Liver (tissue), 9 donors: Measurements from ENCODE around the gene OPHN1. TPM values are rescaled to one million over a fixed set of nuclear protein-coding genes. Genes with fewer than 3 reads are reported as not detected.
"Not testable (repeated sequence)": the region's sequence is repeated elsewhere in the genome, so short reads cannot be mapped to it uniquely, and the experiment has no call there.

ENCODE experiments used
- DNase-seq: peaks from one replicate; pipeline ENCODE4 v3.0.0-alpha.2; 2017; ENCODE audit warnings: low spot score
- H3K27ac ChIP-seq, 2 donors: one replicate each; pipeline ENCODE4 v1.7.0; 2013; ENCODE audit warnings: inconsistent platforms in 2 of 2, low read length in 2 of 2, control low read depth in 1 of 2, low read depth in 1 of 2, mild to moderate bottlenecking in 1 of 2
- H3K27me3 ChIP-seq, 4 donors: one replicate each; pipeline versions ENCODE4 v1.6.1 to v1.7.0; 2013; ENCODE audit warnings: low read length in 3 of 4, inconsistent platforms in 1 of 4, mild to moderate bottlenecking in 1 of 4, moderate library complexity in 1 of 4; ENCODE audit not compliant: control insufficient read depth in 4 of 4, insufficient read depth in 4 of 4
- H3K36me3 ChIP-seq, 4 donors: one replicate each; pipeline versions ENCODE4 v1.6.1 to v1.7.0; 2013; ENCODE audit warnings: low read length in 3 of 4, mild to moderate bottlenecking in 3 of 4, low read depth in 1 of 4, moderate library complexity in 1 of 4; ENCODE audit not compliant: control insufficient read depth in 4 of 4, insufficient read depth in 3 of 4
- H3K4me1 ChIP-seq, 4 donors: one replicate each; pipeline versions ENCODE4 v1.6.1 to v1.7.0; 2013; ENCODE audit warnings: low read length in 3 of 4, mild to moderate bottlenecking in 3 of 4, moderate library complexity in 1 of 4; ENCODE audit not compliant: control insufficient read depth in 4 of 4, insufficient read depth in 4 of 4
- H3K4me3 ChIP-seq, 3 donors: one replicate each; pipeline versions ENCODE4 v1.6.1 to v1.7.0; 2013; ENCODE audit warnings: low read length in 3 of 3, control low read depth in 1 of 3, low read depth in 1 of 3, mild to moderate bottlenecking in 1 of 3
- H3K9ac ChIP-seq, 2 donors: one replicate each; pipeline ENCODE4 v1.7.0; 2013; ENCODE audit warnings: low read length in 2 of 2, mild to moderate bottlenecking in 2 of 2, moderate library complexity in 2 of 2, control low read depth in 1 of 2, low read depth in 1 of 2
- H3K9me3 ChIP-seq, 4 donors: one replicate each; pipeline versions ENCODE4 v1.6.1 to v1.7.0; 2013; ENCODE audit warnings: low read length in 3 of 4; ENCODE audit not compliant: control insufficient read depth in 4 of 4
- CTCF ChIP-seq: fragments of 150-350 bp; IDR thresholded peaks from 2 replicates; pipeline ENCODE4 v1.5.1; 2017; ENCODE audit warnings: improper control_type of control experiment, low read depth, low read length; ENCODE audit not compliant: missing input control
- EGR1 ChIP-seq, 2 donors: IDR thresholded peaks; 2 replicates each; pipeline ENCODE4 v1.6.1; 2016 to 2018; ENCODE audit warnings: antibody characterized with exemption in 2 of 2, low read depth in 2 of 2
- FOXA1 ChIP-seq: IDR thresholded peaks from 2 replicates; pipeline ENCODE4 v1.6.1; 2016; ENCODE audit warnings: antibody characterized with exemption
- GABPA ChIP-seq, 2 donors: IDR thresholded peaks in 1 of 2; conservative IDR thresholded peaks in 1 of 2; 2 replicates each; pipeline ENCODE4 v1.6.1; 2016; ENCODE audit warnings: antibody characterized with exemption in 2 of 2, mild to moderate bottlenecking in 1 of 2, moderate library complexity in 1 of 2
- HNF4A ChIP-seq, 2 donors: conservative IDR thresholded peaks; 2 replicates each; pipeline ENCODE4 v1.6.1; 2016; ENCODE audit warnings: antibody characterized with exemption in 2 of 2, mild to moderate bottlenecking in 2 of 2
- HNF4G ChIP-seq: IDR thresholded peaks from 2 replicates; pipeline ENCODE4 v1.6.1; 2016; ENCODE audit warnings: antibody characterized with exemption
- JUND ChIP-seq, 2 donors: IDR thresholded peaks; 2 replicates each; pipeline ENCODE4 v1.6.1; 2016; ENCODE audit warnings: antibody characterized with exemption in 2 of 2
- RAD21 ChIP-seq, 2 donors: IDR thresholded peaks; 2 replicates each; pipeline ENCODE4 v1.6.1; 2016; ENCODE audit warnings: antibody characterized with exemption in 2 of 2, mild to moderate bottlenecking in 2 of 2
- RXRA ChIP-seq, 2 donors: IDR thresholded peaks; 2 replicates each; pipeline ENCODE4 v1.6.1; 2017 to 2018; ENCODE audit warnings: antibody characterized with exemption in 2 of 2, mild to moderate bottlenecking in 1 of 2
- SP1 ChIP-seq: IDR thresholded peaks from 2 replicates; pipeline ENCODE4 v1.6.1; 2018; ENCODE audit warnings: antibody characterized with exemption, mild to moderate bottlenecking
- TAF1 ChIP-seq: conservative IDR thresholded peaks from 2 replicates; pipeline ENCODE4 v1.6.1; 2016; ENCODE audit warnings: antibody characterized with exemption, mild to moderate bottlenecking
- ZBTB33 ChIP-seq: IDR thresholded peaks from 2 replicates; pipeline ENCODE4 v1.6.1; 2016; ENCODE audit warnings: antibody characterized with exemption
- WGBS: extraction: QIAGEN DNeasy Blood & Tissue Kit; methylation state at CpG from one replicate; pipeline ENCODE4 v1.1.7; 2013; 5-methylcytosine and 5-hydroxymethylcytosine counted together
- polyA plus RNA-seq, 2 donors: library from polyadenylated mRNA; stranded (reverse) in 1 of 2; unstranded in 1 of 2; fragments of 200-250 nt in 1 of 2; fragments of >200 nt in 1 of 2; fragmentation: Nextera tagmentation in 1 of 2; extraction: Ambion mirVana in 1 of 2; gene quantifications; one replicate each; pipeline versions ENCODE4 v1.2.1 to v1.2.3, GENCODE V29; 2013 to 2015
- total RNA-seq, 2 donors: library from RNA; depleted of rRNA; stranded (reverse); fragments of >200 nt; gene quantifications; one replicate each; pipeline ENCODE4 v1.2.3, GENCODE V29; 2014
- TF ChIP-seq, protein P1 (sequence below): IDR thresholded peaks from 2 replicates; pipeline ENCODE4 v1.6.1; 2016; ENCODE audit warnings: antibody characterized with exemption
- TF ChIP-seq, protein P2 (sequence below): IDR thresholded peaks from 2 replicates; pipeline ENCODE4 v1.6.1; 2016; ENCODE audit warnings: antibody characterized with exemption
- TF ChIP-seq, protein P3 (sequence below): IDR thresholded peaks from 2 replicates; pipeline ENCODE4 v1.6.1; 2016; ENCODE audit warnings: antibody characterized with exemption, mild to moderate bottlenecking
- donor health status: healthy.
- donor health status: healthy.
- donor health status: healthy.
- donor health status: healthy.
- donor health status: healthy.

The OPHN1 gene
- total and polyA plus RNA-seq, 4 donors = 0.17 to 1.2 (median 0.60) TPM

DNA sequence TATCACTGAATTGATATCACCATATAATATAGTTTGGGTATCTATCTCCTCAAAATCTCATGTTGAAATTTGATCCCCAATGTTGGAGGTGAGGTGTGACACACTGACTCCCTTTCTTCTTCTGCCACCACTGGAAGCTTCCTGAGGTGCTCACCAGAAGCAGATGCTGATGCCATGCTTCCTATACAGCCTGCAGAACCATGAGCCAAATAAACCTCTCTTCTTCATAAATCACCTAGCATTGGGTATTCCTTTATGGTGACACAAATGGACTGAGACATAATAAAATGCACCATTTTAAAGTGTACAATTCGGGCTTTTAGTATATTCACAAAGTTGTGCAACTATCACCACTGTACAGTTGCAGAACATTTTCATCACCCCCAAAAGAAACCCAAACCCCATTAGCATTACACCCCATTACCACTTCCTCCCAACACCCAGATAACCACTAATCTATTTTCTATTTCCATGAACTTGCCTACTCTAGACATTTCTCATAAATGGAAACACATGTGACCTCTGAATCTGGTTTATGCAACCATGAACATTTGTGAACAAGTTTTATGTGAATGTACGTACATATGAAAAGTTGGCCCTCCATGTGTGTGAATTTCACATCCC is 148.9 kb downstream of the OPHN1 start:
- no peaks in the 10 kb centered on the region for H3K4me1 ChIP-seq
- WGBS = 92% methylated on average over 2 of the region's 2 CpGs
- DNase-seq = no peak
- no peak overlapping the region for H3K4me3 ChIP-seq
- H3K36me3 ChIP-seq = no peaks in the 10 kb centered on the region
- no peaks in the 10 kb centered on the region for H3K9me3 ChIP-seq
- TF ChIP-seq, protein P1, sequence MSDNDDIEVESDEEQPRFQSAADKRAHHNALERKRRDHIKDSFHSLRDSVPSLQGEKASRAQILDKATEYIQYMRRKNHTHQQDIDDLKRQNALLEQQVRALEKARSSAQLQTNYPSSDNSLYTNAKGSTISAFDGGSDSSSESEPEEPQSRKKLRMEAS = no peak
- TF ChIP-seq RXRA (IDR thresholded peaks at IDR 0.05) (no peak), FOXA1 (no peak)
- H3K27ac ChIP-seq = no peak overlapping the region
- no peak overlapping the region for H3K9ac ChIP-seq
- peaks cover 0 to 2% (median 0%) of the 10 kb centered on the region in 4 donors for H3K27me3 ChIP-seq

- DNase-seq = no peak
- no peaks in the 10 kb centered on the region for H3K36me3 ChIP-seq
- no peak overlapping the region for H3K9ac ChIP-seq
- H3K4me3 ChIP-seq = no peak overlapping the region
- H3K27me3 ChIP-seq = no peaks in the 10 kb centered on the region
- no peaks in the 10 kb centered on the region for H3K4me1 ChIP-seq
- H3K9me3 ChIP-seq = no peaks in the 10 kb centered on the region
- no peak overlapping the region for H3K27ac ChIP-seq
- 41% methylated on average over 1 of the region's 1 CpG for WGBS
- TF ChIP-seq TAF1 (no peak), GABPA (IDR thresholded peaks at IDR 0.05 in 1 of 2, conservative IDR thresholded peaks at IDR 0.05 in 1 of 2) (no peak), HNF4A (conservative IDR thresholded peaks at IDR 0.05) (no peak), JUND (IDR thresholded peaks at IDR 0.05) (no peak), RXRA (IDR thresholded peaks at IDR 0.05) (no peak), RAD21 (IDR thresholded peaks at IDR 0.05) (no peak), HNF4G (no peak), EGR1 (IDR thresholded peaks at IDR 0.05; ENCODE audit: low read depth in 2 of 2) (no peak), CTCF (no peak), FOXA1 (no peak), ZBTB33 (no peak), SP1 (no peak)
- TF ChIP-seq, protein P2, sequence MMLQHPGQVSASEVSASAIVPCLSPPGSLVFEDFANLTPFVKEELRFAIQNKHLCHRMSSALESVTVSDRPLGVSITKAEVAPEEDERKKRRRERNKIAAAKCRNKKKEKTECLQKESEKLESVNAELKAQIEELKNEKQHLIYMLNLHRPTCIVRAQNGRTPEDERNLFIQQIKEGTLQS = no peak
- TF ChIP-seq, protein P3, sequence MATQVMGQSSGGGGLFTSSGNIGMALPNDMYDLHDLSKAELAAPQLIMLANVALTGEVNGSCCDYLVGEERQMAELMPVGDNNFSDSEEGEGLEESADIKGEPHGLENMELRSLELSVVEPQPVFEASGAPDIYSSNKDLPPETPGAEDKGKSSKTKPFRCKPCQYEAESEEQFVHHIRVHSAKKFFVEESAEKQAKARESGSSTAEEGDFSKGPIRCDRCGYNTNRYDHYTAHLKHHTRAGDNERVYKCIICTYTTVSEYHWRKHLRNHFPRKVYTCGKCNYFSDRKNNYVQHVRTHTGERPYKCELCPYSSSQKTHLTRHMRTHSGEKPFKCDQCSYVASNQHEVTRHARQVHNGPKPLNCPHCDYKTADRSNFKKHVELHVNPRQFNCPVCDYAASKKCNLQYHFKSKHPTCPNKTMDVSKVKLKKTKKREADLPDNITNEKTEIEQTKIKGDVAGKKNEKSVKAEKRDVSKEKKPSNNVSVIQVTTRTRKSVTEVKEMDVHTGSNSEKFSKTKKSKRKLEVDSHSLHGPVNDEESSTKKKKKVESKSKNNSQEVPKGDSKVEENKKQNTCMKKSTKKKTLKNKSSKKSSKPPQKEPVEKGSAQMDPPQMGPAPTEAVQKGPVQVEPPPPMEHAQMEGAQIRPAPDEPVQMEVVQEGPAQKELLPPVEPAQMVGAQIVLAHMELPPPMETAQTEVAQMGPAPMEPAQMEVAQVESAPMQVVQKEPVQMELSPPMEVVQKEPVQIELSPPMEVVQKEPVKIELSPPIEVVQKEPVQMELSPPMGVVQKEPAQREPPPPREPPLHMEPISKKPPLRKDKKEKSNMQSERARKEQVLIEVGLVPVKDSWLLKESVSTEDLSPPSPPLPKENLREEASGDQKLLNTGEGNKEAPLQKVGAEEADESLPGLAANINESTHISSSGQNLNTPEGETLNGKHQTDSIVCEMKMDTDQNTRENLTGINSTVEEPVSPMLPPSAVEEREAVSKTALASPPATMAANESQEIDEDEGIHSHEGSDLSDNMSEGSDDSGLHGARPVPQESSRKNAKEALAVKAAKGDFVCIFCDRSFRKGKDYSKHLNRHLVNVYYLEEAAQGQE = no peak
Measured at GRCh38 chrX:68273887-68274286, 159.4 kb downstream of the OPHN1 start.

DNA sequence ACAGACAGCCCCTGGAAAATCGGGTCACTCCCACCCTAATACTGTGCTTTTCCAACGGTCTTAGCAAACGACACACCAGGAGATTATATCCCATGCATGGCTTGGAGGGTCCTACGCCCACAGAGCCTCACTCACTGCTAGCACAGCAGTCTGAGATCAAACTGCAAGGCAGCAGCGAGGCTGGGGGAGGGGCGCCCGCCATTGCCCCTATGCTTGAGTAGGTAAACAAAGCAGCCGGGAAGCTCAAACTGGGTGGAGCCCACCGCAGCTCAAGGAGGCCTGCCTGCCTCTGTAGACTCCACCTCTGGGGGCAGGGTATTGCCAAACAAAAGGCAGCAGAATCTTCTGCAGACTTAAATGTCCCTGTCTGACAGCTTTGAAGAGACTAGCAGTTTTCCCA is 168.5 kb downstream of the OPHN1 start:
- 87% methylated on average over 9 of the region's 9 CpGs for WGBS
- not testable (repeated sequence) for H3K4me3 ChIP-seq, H3K4me1 ChIP-seq, H3K36me3 ChIP-seq, H3K27ac ChIP-seq, H3K9ac ChIP-seq, H3K9me3 ChIP-seq, DNase-seq, H3K27me3 ChIP-seq
